Amniotic stem cell (primary cell): ENCODE results near the gene PRIM2.
"Not testable (repeated sequence)": the region's sequence is repeated elsewhere in the genome, so short reads cannot be mapped to it uniquely, and the experiment has no call there.

Experiments used
- DNase-seq: peaks from one replicate; lab custom pipeline; 2025; lab: John Stamatoyannopoulos, UW

PRIM2 gene

DNA sequence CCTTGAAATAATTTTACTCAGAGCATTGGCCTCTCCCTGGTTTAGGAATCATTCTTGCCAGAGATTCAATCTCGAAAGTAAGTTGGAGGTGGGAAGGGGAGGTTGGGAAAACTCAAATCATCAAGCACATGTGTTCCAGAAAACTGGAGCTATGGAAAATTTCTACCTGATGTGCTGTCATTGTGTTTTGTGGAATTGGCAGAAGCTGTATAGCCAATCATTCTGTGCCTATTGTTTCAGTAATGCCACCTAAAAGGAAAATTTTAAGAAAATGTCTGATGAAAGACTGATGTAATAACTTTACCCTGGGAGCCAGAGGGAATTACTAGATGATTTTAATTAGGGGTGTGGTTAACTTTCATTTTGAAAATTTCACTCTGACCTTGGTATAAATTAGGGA lies 187.8 kb downstream of the PRIM2 start:
- DNase-seq: not testable (repeated sequence)

- DNase-seq: not testable (repeated sequence)
Measured at GRCh38 chr6:57510390-57510789, 193.0 kb downstream of the PRIM2 start.

DNA sequence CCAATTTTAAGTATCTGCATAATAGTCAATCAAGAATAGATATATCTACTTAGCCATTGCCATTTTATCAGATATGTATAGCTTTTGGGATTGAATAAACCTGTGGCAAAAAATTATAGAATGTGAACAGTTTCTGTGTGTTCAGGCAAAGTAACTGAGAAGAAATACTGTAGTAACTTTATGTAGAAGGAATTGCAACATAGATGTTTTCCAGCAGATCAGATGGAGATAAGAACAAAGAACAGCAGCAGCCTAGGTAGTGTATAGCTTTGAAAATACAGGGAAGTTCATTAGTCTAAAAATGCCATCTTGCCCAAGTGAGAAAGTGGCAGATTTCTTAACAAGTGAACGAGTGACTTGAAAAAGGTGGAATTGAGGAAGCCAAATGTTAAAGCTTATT lies 197.7 kb downstream of the PRIM2 start:
- DNase-seq: not testable (repeated sequence)

- DNase-seq: not testable (repeated sequence)
Measured at GRCh38 chr6:57515845-57516244, 198.4 kb downstream of the PRIM2 start.

- not testable (repeated sequence) for DNase-seq
Measured at GRCh38 chr6:57516776-57517175, 199.3 kb downstream of the PRIM2 start.

- not testable (repeated sequence) for DNase-seq
Measured at GRCh38 chr6:57519198-57519597, 201.8 kb downstream of the PRIM2 start.

- DNase-seq: not testable (repeated sequence)
Measured at GRCh38 chr6:57521085-57521484, 203.7 kb downstream of the PRIM2 start.

DNA sequence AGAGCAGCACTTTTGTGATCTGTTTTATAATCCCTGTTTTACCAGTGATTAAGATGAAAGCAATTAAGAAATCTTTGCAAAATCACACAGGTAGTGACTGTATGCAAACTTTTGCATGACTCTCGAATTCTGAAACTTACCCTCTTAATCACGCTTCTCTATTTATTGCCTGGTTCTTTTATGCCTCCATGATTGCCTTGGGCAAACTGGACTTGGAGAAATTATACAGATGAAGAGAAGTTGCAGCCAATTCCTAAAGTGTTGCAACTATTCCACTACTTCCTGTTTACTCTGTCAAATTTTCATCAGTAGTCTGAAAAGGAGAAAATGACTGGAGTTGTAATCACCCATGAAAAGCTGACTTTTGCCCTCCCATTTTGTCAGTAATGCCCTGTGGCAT lies 205.8 kb downstream of the PRIM2 start:
- DNase-seq: not testable (repeated sequence)

DNA sequence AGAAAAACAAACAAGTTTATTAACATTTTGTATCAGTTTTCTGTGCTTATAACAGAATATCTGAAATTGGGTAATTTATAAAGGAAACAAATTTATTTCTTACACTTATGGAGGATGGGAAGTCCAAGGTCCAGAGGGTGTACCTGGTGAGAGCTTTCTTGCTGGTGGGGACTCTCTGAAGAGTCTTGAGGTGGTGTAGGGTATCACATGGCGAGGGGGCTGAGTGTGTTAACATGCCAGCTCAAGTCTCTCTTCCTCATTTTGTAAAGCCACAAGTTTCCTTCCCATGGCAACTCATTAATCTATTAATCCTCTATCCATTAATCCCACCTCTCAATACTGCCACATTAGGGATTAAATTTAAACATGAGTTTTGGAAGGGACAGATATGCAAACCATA lies 212.3 kb downstream of the PRIM2 start:
- DNase-seq: not testable (repeated sequence)

DNA sequence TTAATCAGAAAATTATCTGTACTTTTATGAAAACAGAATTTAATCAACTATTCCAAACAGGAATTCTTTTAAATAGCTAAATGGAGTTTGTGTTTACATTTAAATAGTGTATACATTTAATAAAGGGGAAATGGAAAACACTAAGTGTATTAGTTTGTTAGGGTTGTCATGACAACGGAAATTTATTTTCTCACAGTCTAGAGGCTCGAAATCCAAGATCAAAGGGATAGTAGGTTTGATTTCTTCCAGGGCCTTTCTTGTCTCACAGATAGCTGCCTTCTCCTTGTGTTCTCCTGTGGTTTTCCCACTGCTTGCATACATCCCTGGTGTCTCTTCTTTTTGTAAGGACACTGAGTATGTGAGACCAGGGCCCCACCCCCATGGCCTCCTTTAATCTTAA lies 215.2 kb downstream of the PRIM2 start:
- DNase-seq: not testable (repeated sequence)

DNA sequence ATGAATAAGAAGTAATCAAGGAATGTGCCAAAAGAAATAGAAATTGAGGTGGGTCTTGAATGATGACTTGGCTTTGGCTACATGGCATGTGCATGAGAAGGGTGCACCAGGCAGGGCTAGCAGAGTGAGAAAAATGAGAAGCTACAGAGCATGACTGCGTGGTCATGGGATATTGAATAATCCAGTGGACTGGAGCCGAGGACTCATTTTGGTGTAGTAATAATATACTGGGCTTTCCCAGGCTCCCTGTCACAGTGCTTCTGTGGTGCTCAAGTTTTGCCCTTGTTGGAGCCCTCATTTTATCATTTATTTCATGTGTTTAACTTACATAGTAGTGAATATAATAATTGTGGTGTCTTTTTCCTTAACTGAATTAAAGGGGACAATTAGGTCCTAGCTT lies 217.7 kb downstream of the PRIM2 start:
- DNase-seq: not testable (repeated sequence)

GRCh38 chr6:57535994-57536393 lies 218.6 kb downstream of the PRIM2 start:
- DNase-seq: not testable (repeated sequence)

DNA sequence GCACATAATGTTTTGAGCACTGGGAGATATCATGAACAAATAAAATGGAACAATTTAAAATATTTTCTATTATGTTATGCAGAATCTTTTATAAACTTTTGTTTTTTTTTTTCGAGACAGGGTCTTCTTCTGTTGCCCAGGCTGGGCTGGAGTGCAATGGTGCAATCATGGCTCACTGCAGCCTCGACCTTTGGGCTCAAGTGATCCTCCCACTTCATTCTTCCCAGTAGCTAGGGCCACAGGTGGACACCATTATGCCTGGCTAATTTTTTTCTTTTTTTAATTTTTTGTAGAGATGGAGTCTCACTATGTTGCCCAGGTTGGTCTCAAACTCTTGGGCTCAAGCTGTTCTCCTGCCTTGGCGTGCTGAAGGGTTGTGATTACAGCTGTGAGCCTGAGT lies 220.5 kb downstream of the PRIM2 start:
- DNase-seq: not testable (repeated sequence)

GRCh38 chr6:57551961-57552360 lies 234.5 kb downstream of the PRIM2 start:
- DNase-seq: not testable (repeated sequence)

DNA sequence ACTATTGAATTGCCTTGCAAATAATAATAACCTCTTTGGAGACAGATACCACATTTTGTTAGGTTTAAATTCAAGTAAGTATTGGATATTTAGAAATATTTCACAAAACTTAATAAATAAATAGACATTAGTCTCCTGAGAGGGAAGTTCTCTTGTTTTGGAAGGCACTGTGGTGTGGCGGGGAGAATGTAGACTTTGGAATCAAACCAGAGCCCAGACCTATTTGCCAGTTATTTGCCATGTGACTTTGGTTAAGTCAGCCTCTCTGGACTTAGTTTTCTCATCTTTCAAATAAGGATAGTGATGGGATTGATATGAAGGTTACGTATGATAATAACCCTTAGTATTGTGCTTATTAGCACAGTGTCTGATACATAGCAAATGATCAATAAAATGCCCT lies 240.4 kb downstream of the PRIM2 start:
- not testable (repeated sequence) for DNase-seq

DNA sequence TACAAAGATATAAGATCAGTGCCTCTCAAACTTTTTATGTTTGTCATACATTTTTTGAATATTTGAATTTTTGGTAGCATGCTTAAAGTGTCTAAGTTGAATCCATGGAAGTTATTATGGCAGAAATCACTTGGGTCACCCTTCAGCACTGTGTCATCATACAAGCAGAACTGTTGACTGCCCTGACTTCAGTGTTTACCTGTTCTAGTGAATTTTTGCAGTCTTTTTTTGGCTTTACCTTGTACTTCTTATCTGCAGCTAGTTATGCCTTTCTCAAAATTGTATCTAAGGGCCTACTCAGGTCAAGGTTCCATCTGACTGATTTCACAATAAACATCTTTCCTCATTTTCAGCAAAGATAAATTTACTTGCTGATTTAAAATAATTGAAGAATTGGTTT lies 241.7 kb downstream of the PRIM2 start:
- not testable (repeated sequence) for DNase-seq

GRCh38 chr6:57562233-57562632 lies 244.8 kb downstream of the PRIM2 start:
- DNase-seq: not testable (repeated sequence)

- DNase-seq: not testable (repeated sequence)
Measured at GRCh38 chr6:57572119-57572518, 254.7 kb downstream of the PRIM2 start.

- not testable (repeated sequence) for DNase-seq
Measured at GRCh38 chr6:57572844-57573243, 255.4 kb downstream of the PRIM2 start.

DNA sequence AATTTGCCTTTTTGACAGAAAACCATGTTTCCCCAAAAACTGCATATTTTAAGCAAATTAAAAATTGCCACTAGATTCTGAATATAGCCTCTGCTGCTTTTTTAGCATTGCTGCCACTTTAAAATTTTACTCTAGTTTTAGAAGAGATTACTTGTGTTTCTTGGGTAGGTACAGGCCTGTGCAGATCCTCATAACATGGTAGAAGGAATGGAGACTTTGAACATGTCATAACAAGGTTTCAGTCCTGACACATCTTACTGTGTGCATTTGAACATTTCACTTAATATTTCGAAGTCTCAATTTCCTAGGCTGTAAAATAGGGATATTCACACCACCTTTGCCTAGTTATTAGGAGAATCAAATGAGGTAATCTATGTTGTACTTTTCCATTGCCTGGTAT lies 259.6 kb downstream of the PRIM2 start:
- DNase-seq: not testable (repeated sequence)

GRCh38 chr6:57579489-57579888 lies 262.1 kb downstream of the PRIM2 start:
- not testable (repeated sequence) for DNase-seq

DNA sequence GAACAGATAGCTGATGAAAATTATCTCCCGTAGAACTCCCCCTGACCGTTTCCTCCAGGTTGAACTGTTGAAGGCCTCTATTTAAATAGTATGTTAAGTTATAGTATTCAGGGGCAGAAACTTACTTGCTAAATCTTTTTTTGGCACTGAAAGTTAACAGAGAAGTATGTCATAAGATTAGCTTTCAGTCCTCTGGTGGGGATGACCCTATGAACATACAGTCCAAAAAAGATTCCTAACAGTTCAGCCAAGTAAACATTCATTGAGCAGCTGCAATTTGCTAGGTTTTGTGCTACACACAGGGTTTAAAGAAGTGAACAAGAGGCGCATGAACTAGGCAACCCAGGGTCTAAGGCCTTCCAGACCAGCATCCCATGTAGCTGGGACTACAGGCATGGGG lies 264.2 kb downstream of the PRIM2 start:
- not testable (repeated sequence) for DNase-seq

- not testable (repeated sequence) for DNase-seq
Measured at GRCh38 chr6:57601105-57601504, 283.7 kb downstream of the PRIM2 start.

- not testable (repeated sequence) for DNase-seq
Measured at GRCh38 chr6:57605303-57605702, 287.9 kb downstream of the PRIM2 start.

DNA sequence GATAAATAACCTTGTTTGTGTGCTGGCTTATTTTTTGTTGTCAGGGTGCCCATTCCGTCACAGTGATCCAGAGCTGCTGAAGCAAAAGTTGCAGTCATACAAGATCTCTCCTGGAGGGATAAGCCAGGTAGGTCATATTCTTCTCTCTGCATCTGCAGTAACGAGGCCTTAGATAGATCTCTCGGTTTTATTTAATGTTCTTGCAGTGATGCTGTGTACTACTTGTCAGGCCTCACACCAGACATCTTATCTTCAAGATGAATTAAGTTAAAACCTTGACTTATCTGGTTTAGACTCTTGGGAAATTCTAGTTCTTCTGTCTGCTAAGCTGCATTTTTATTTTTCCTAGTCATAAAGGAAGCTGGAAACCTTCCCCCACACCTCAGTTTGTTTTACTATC lies 288.9 kb downstream of the PRIM2 start:
- not testable (repeated sequence) for DNase-seq
